Activated gamma-delta T cell treated with anti-CD3 and anti-CD28 coated beads, Interleukin-2, amount 50 U/mL, for 16 hours (primary cell): ENCODE results near the gene ELMO1.

Experiments used
- DNase-seq: peaks from one replicate; pipeline ENCODE4 v3.0.0-alpha.2; 2020; ENCODE audit warnings: low read depth

Gene ELMO1

DNA sequence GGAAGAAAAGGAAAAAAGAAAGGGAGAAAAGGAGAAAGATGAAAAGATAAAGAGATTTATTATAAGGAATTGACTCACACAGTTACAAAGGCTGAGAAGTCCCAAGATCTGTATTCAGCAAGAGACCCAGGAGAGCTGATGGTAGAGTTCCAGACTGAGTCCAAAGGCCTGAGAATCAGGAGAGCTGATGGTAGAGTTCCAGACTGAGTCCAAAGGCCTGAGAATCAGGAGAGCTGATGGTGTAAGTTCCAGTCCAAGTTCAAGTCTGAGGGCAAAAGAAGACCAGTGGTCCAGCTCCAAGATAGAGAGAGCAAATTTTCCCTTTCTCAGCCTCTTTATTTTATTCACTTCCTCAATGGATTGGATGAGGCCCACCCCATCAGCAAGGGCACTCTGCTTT lies 627.0 kb downstream of the ELMO1 start:
- no peak for DNase-seq

DNA sequence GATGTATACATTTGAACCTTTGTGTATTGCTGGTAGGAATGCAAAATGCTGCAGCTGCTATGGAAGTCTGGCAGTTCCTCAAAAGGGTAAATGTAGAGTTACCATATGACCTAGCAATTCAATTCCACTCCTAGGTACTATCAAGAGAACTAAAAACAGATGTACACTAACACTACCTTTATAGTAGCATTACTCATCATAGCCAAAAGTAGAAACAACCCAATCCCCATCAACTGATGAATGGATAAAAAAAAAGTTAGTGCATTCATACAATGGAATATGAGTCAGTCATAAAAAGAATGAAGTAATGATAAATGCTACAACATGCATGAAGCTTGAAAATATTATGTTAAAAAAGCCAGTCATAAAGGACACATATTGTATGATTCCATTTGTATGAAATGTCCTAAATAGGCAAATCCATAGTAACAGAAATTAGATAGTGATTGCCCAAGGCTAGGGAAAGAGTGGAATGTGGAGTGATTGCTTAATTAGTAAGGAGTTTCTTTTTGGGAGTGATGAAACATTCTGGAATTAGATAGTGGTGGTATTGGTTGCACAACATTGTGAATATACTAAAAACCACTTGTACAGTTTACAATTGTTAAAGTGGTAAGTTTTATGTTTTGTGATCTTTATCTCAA lies 628.0 kb downstream of the ELMO1 start:
- no peak for DNase-seq

DNA sequence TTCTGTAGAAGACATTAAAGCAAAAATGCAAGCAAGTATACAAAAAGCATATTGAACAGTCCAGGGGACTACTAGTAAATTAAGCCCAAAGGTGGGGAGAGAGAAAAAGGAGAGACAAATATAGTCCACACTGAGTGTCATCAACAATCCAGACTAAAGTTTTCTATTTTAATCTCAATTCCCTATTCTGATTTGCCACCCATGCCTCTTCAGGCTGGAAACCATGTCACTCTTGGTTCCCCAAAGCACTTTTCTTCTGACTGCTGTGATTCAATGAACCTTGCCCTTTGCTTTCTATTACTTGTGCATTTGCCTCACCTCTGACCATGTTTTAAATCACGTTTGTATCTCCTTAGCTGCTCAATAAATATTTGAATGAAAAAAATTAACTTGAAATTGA lies 629.0 kb downstream of the ELMO1 start:
- DNase-seq = no peak

DNA sequence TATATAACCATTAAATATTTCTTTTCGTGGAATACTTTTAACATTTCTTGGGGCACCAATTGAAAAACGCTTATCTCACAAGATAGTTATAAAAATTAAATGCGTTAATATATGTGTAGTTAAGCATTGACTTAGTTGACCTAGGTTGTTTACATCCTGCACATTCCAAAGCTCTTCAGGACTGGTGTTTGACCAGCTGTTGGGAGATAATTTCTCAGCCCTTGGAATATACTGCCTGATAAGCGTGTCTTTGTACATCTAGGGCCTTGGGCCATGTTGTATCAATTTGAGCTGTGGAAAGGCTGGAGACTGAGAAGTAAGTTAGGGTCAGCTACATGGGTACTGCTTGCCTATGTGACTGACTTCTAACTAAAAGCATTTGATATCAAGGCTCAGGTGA lies 634.4 kb downstream of the ELMO1 start:
- no peak for DNase-seq

DNA sequence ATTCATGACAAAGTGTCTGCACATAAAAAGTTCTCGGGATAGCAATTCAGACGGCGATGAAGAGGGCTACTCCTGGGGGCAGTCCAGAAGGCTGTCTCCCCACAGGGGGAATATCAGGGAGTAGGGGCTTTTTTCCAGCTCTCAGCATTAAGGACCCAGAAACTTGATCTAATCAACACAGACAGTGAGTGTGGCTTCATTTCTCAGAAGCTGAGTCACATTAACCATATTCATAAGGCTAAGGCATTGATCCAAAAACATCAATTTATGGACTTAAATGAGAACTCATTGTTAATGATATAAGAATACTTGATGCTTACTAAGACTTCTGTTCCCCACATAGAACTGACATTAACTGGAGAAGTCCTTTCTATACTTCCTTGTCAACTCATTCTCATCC lies 636.9 kb downstream of the ELMO1 start:
- DNase-seq = no peak

DNA sequence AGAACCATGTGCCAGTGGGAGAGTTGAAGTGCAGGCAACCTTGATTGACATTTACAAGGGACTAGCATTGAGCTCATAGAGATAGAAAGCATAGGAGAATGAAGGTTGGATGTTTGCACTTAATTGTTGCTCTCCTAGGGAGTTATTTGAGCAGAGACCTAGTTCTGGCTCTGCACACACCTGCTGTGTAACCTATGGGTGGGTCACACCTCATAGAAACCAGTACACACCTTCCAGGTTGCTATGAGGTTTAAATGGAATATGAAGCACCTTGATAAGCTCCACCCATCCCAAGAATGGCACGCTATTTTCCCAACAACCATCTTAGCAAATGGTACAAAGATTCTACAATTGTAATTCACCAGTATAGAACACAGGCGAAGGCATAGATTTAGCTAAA lies 638.2 kb downstream of the ELMO1 start:
- no peak for DNase-seq

DNA sequence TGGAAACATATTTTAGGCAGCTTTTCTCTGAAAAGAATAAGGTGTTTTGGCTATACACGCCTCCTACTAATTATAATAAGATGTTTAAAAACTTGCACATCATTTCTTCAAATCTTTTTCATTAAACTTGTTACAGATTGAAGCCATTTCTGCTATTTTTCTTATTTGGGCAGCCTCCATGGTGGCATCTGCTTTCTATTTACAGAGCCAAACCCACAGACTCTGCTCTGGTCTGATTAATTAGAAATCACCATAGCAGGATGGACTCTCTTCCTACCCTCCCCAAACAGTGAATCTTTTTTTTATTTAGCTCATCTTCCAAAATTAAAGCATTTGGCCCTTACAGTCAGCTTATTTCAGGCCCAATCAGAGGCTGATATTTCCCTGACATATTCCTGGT lies 638.6 kb downstream of the ELMO1 start:
- no peak for DNase-seq

DNA sequence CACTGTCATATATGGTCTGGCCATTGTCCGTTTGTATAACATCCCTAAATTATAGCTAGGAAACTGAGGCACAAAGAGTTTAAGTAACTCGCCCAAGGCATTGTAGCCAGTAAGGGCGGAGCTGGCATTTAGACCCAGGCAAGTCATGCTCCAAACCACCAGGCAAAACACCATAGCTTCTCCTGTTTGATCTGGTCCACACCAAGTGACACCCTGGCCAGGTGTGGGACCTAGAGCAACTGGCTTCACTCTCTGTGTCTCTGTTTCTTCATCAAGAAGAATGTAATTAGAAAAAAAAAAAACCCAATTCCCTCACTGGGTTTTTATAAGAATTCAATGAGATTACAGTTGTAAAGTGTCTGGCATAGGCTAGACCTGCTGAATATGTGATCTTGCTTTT lies 639.2 kb downstream of the ELMO1 start:
- DNase-seq = no peak

DNA sequence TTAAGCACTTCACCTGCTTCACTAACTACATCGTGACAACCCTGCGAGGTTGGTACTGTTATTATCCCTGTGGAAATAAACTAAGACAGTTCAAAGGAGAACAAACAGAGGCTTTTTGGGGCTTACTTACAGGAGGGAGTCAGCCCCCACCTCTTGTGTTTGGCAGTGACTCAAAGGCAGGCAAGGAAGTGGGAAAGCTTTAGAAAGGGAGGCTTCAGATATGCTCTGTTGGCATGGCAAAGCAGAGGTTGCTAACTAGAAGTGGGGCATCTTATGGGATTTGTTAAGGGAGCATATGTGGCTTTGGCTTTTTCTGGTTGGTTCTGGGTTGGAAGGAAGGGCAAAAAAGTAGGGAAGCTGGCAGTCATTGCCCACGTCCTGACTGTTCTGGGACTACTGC lies 639.6 kb downstream of the ELMO1 start:
- no peak for DNase-seq

DNA sequence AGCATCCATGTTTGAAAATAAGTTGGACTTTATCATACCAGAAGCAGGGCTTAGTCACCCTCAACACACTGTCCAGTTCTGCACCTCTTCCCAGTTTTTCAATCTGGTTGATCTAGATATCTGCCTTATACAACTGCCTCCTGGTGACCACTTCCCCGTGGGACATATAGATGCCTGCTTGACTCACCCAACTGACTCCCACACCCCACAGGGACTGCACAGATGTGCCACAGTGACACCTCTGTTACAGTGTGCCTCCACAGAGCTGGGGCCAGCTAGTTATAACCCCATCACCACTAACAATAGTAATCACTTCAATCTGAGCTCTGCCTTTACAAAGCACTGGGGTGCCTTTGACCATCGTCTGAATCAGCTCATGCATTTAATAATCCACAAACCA lies 641.8 kb downstream of the ELMO1 start:
- DNase-seq = no peak
